Smooth muscle cell (in vitro differentiated cells): ENCODE results near the gene NUBP2. TPM values are rescaled to one million over a fixed set of nuclear protein-coding genes. Genes with fewer than 3 reads are reported as not detected.

Experiments used
- DNase-seq: peaks from one replicate; lab custom pipeline; 2025; ENCODE audit not compliant: unreplicated experiment; lab: John Stamatoyannopoulos, UW
- H2AFZ ChIP-seq: fragments of 200-600 bp; sonication (generic); 2 replicates; pipeline ENCODE4 v1.6.0; 2016; ENCODE audit warnings: antibody characterized with exemption, low read depth, mild to moderate bottlenecking
- H3F3A ChIP-seq: fragments of 200-600 bp; sonication (generic); 2 replicates; pipeline ENCODE4 v1.6.0; 2017; ENCODE audit warnings: antibody characterized with exemption, low read depth
- H3K27ac ChIP-seq: fragments of 200-600 bp; sonication (generic); 2 replicates; pipeline ENCODE4 v1.5.1; 2016; ENCODE audit warnings: low read depth, mild to moderate bottlenecking
- H3K27me3 ChIP-seq: fragments of 200-600 bp; sonication (generic); 2 replicates; pipeline ENCODE4 v1.6.1; 2016; ENCODE audit warnings: low read depth, mild to moderate bottlenecking
- H3K36me3 ChIP-seq: fragments of 200-600 bp; sonication (generic); 2 replicates; pipeline ENCODE4 v1.5.1; 2016; ENCODE audit warnings: low read depth
- H3K4me1 ChIP-seq: fragments of 200-600 bp; sonication (generic); 2 replicates; pipeline ENCODE4 v1.5.1; 2016; ENCODE audit warnings: low read depth
- H3K4me2 ChIP-seq: fragments of 200-600 bp; sonication (generic); 2 replicates; pipeline ENCODE4 v1.6.0; 2016; ENCODE audit warnings: mild to moderate bottlenecking
- H3K4me3 ChIP-seq: fragments of 200-600 bp; sonication (generic); 2 replicates; pipeline ENCODE4 v1.5.1; 2016; ENCODE audit warnings: mild to moderate bottlenecking
- H3K79me2 ChIP-seq: fragments of 200-600 bp; sonication (generic); 2 replicates; pipeline ENCODE4 v1.6.0; 2016; ENCODE audit warnings: low read depth, mild to moderate bottlenecking
- H3K9ac ChIP-seq: fragments of 200-600 bp; sonication (generic); 2 replicates; pipeline ENCODE4 v1.6.0; 2016; ENCODE audit warnings: low read depth
- H3K9me3 ChIP-seq: fragments of 200-600 bp; sonication (generic); replicated peaks from 2 replicates; pipeline ENCODE4 v1.5.1; 2016; ENCODE audit warnings: low read depth
- H4K20me1 ChIP-seq: fragments of 200-600 bp; sonication (generic); 2 replicates; pipeline ENCODE4 v1.6.0; 2016; ENCODE audit warnings: low read depth
- WGBS: methylation state at CpG from one replicate; pipeline ENCODE4 v1.1.7; 2016; ENCODE audit warnings: low lambda C conversion rate; 5-methylcytosine and 5-hydroxymethylcytosine counted together
- polyA plus RNA-seq: library from polyadenylated mRNA; unstranded; fragments of >200 nt; fragmentation: Nextera tagmentation; extraction: Ambion mirVana; gene quantifications from 2 replicates; pipeline ENCODE4 v1.2.1, GENCODE V29; 2016
- total RNA-seq: library from RNA; depleted of rRNA; stranded (reverse); fragments of >200 nt; gene quantifications from 2 replicates; pipeline ENCODE4 v1.2.3, GENCODE V29; 2014
- TF ChIP-seq, protein P1 (sequence below): fragments of 200-600 bp; sonication (generic); IDR thresholded peaks from 2 replicates; pipeline ENCODE4 v1.5.1; 2017; ENCODE audit warnings: borderline replicate concordance, mild to moderate bottlenecking, antibody characterized with exemption; ENCODE audit not compliant: insufficient read depth, poor library complexity, severe bottlenecking

Gene NUBP2
- total and polyA plus RNA-seq, 2 experiments from 2014 or later = 48.0 to 80.8 TPM

- Histone ChIP-seq H3K9me3 (no peaks in the 10 kb centered on the region), H3K4me3 (no peak overlapping the region), H3K79me2 (no peaks in the 10 kb centered on the region), H2AFZ (no peak overlapping the region), H3K27me3 (no peaks in the 10 kb centered on the region), H3F3A (peaks cover 8% of the 10 kb centered on the region), H3K4me1 (peaks cover 3% of the 10 kb centered on the region), H3K9ac (no peak overlapping the region), H3K36me3 (no peaks in the 10 kb centered on the region), H3K4me2 (no peak overlapping the region), H3K27ac (no peak overlapping the region), H4K20me1 (peaks cover 14% of the 10 kb centered on the region)
- 96% methylated on average over 22 of the region's 22 CpGs for WGBS
- TF ChIP-seq, protein P1, sequence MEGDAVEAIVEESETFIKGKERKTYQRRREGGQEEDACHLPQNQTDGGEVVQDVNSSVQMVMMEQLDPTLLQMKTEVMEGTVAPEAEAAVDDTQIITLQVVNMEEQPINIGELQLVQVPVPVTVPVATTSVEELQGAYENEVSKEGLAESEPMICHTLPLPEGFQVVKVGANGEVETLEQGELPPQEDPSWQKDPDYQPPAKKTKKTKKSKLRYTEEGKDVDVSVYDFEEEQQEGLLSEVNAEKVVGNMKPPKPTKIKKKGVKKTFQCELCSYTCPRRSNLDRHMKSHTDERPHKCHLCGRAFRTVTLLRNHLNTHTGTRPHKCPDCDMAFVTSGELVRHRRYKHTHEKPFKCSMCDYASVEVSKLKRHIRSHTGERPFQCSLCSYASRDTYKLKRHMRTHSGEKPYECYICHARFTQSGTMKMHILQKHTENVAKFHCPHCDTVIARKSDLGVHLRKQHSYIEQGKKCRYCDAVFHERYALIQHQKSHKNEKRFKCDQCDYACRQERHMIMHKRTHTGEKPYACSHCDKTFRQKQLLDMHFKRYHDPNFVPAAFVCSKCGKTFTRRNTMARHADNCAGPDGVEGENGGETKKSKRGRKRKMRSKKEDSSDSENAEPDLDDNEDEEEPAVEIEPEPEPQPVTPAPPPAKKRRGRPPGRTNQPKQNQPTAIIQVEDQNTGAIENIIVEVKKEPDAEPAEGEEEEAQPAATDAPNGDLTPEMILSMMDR = no peak
- no peak for DNase-seq
Observed at GRCh38 chr16:1765826-1766225, 16.9 kb upstream of the NUBP2 start.

- peaks cover 8% of the 10 kb centered on the region for H3F3A ChIP-seq
- no peak overlapping the region for H3K4me2 ChIP-seq
- no peaks in the 10 kb centered on the region for H3K36me3 ChIP-seq
- H3K27ac ChIP-seq = no peak overlapping the region
- WGBS = 97% methylated on average over 14 of the region's 19 CpGs
- no peak for DNase-seq
- no peak overlapping the region for H3K9ac ChIP-seq
- H2AFZ ChIP-seq = no peak overlapping the region
- peaks cover 4% of the 10 kb centered on the region for H3K4me1 ChIP-seq
- H3K4me3 ChIP-seq = no peak overlapping the region
- no peaks in the 10 kb centered on the region for H3K27me3 ChIP-seq
- no peaks in the 10 kb centered on the region for H3K79me2 ChIP-seq
- H3K9me3 ChIP-seq = no peaks in the 10 kb centered on the region
- TF ChIP-seq, protein P1 = no peak
- peaks cover 14% of the 10 kb centered on the region for H4K20me1 ChIP-seq
Observed at GRCh38 chr16:1766231-1766630, 16.5 kb upstream of the NUBP2 start.

- Histone ChIP-seq H3K4me2 (no peak overlapping the region), H3K4me1 (peaks cover 4% of the 10 kb centered on the region), H3K36me3 (no peaks in the 10 kb centered on the region), H3K79me2 (no peaks in the 10 kb centered on the region), H3K9me3 (no peaks in the 10 kb centered on the region), H3K4me3 (no peak overlapping the region), H2AFZ (no peak overlapping the region), H4K20me1 (peaks cover 14% of the 10 kb centered on the region), H3K27ac (no peak overlapping the region), H3K9ac (no peak overlapping the region), H3F3A (peaks cover 8% of the 10 kb centered on the region), H3K27me3 (no peaks in the 10 kb centered on the region)
- TF ChIP-seq, protein P1 = no peak
- DNase-seq = no peak
- 97% methylated on average over 16 of the region's 18 CpGs for WGBS
Observed at GRCh38 chr16:1766701-1767100, 16.1 kb upstream of the NUBP2 start.
